CD4-positive, alpha-beta T cell treated with Interleukin-15 for 1 hour (primary cell): ENCODE measurements around the gene PACS2.
"Not testable (repeated sequence)": the region's sequence is repeated elsewhere in the genome, so short reads cannot be mapped to it uniquely, and the experiment has no call there.

Experiments
- DNase-seq: peaks from one replicate; pipeline ENCODE4 v3.0.0-alpha.2; 2020

Gene PACS2

DNA sequence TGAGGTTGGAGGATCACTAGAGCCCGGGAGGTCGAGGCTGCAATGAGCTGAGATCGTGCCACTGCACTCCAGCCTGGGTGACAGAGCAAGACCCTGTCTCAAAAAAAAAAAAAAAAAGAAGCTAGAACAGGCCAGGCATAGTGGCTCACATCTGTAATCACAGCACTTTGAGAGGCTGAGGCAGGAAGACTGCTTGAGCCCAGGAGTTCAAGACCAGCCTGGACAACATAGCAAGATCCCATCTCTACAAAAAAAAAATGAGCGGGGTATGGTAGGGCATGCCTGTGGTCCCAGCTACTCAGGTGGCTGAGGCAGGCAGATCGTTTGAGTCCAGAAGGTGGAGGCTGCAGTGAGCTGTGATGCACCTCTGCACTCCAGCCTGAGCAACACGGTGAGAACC is 25.6 kb upstream of the PACS2 start:
- DNase-seq, result not testable (repeated sequence)

DNA sequence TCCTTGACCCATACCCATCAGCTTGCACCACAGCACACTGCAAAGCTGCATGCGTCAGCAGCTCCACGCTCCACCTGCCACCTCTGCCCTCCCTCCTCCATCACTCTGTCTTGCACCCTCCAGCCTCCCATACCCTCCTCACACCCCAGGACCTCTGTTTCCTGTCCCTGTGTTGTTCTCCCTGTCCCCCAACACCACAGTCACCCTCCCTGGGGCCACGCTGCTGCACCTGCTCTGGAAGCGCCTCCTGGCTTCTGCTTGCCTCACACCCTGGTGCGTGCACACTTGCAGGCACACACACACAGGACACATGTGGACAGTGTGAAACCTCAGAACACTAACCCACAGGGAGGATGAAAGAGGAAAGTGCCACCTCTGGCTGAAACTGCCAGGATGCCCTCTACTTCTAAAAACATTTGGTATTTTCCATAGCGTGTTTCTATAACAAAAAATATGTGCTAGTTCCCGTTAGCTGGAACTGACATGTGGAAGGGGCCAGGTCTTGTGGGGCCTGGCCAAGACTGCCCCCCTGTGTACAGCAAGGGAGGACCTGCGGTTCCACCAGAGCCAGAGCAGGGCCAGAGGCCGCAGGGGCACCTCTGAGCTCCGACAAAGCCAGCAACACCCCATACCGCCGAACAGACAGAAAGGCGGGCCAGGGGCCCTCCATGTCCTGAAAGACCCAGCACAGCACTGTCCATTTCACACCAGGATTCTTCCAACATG is 23.8 kb upstream of the PACS2 start:
- DNase-seq, result peak; percentile 42

DNA sequence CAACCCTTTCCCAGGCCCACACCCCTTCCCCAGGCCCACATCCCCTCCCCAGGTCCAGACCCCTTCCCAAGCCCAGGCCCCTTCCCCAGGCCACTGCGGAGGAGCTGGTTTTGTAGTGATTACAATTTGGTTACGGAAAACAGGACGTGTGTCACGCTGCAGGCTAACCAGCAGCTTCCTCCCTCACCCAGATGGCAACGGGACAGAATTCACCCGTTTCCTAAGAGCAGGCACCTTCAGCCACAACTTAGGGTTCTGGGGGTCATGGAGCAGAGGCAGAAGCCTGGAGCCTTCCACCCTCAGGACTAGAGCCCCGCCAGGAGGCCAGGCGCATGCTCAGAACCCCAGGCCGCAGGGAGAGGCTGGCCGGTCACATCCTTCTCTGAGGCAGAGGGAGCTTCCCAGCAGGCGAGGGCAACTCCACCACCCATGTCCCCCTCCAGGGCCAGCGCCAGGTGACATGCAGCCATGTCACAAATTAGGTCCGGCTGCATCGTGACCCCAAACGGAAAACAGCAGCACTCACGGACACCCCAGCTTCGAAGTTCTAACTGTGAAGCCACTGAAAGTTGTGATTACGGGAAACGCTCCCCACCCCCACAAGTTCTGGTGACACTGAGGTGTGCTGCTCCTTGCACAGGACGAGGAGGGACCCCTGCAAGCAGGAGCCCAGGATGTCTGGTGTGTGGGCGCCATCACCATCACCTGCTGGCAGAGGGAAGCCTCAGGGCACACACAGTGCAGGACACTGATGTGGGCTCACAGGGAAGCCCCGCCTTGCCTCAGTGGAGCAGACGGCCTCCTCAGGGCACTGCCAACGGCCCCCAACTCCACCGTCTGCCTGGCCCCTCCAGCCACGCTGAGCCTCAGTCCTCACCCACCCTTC is 21.5 kb upstream of the PACS2 start:
- DNase-seq, result peak; percentile 51

DNA sequence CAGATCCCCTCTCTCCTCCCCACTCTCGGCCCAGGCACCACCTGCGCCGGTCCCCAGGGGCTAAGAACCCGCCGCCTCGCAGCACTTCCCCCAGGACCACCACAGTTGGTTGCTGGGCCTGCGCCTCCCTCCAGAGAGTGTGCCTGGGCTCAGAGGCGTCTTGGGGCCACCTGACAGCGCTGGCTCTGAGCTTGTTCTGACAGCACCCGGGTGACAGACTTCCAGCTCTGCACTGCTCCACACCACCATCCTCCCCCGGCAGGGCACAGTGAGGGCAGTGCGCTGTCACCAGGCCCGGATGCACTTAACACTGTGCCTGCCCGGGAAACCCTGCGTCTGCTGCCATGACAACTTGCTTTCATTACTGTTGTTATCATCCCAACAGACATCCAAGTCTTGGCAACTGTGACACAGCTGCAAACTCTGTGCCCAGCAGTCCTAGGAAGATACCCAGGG is 20.4 kb upstream of the PACS2 start:
- DNase-seq, result peak; percentile 84

DNA sequence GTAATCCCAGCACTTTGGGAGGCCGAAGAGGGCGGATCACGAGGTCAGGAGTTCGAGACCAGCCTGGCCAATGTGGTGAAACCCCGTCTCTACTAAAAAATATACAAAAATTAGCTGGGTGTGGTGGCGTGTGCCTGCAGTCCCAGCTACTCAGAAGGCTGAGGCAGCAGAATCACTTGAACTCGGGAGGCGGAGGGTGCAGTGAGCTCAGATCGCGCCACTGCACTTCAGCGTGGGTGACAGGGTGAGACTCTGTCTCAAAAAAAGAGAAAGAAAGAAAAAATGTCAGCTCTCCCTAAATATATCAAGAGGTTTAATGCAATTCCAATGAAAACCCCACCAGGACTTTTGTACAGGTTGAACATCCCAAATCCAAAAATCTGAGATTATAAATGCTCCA is 17.2 kb upstream of the PACS2 start:
- DNase-seq, result not testable (repeated sequence)

DNA sequence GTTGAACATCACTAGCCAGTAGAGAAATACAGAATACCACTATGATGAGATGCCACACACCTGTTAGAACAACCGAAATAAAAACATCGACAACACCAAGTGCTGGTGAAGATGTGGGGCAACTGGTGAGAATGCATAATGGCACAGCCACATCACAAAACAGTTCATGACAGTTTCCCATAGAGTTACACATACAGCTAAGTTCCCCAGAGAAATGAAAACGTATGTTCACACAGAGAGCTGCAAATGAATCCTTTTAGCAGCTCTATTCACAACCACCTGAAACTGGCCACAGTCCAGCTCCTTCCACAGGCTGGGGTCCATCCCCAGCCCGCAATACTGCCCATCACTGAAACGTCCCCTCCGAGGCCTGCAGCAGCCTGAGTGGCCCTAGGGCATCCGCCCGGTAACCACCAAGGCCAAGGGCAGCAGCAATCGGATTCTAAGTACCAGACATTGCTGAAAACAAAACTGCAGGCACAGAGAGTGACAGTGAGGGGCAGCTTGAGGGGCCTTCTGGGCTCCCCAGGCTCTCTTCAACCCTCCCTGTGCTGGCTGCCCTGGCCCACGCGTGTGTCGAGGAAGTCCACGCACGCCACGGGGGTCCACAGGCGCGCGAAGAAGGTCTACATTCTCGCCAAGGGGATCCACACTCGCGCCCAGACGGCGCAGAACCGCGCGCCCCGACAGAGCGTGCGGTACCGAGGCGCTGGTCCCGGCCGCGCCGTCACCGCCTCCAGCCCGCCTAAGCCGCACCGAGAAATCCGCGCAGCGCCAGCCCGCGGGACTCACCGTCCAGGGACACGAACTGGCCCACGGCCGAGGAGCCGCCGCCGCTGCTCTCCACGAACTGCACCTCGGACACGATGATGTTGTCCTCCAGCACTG is 14.7 kb upstream of the PACS2 start:
- DNase-seq, result no peak

DNA sequence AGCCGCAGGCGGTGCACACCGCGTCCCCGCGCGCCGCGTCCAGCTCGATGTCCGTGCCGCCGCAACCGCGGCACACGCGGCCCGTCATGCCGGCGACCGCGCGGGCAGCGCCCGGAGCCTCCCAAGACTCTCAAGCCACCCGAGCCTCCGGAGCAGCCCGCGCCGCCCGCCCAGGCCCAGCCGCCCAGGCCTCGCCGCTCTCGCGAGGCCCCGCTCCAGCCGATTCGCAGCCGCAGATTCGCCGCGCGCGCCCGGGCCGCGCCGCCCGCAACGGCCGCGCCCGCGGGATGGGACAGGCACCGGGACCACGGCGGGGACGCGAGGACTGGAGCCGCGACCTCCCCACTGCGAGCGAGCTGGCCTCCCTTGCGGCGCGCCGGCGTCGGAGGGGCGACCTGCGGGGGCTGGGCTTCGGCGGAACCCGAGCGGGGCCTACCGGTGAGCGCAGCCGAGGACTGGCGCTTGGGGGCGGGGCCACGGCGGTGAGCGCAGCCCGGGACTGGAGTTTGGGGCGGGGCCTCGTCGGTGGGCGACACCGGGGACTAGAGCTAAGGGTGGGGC is 13.9 kb upstream of the PACS2 start, which contains the start of gene BRF1:
BRF1 (minus strand) TSS at position 460 of the 561 bp plus-strand sequence; CDS start at position 88, 372 bp downstream.
- peak; percentile 97 for DNase-seq

DNA sequence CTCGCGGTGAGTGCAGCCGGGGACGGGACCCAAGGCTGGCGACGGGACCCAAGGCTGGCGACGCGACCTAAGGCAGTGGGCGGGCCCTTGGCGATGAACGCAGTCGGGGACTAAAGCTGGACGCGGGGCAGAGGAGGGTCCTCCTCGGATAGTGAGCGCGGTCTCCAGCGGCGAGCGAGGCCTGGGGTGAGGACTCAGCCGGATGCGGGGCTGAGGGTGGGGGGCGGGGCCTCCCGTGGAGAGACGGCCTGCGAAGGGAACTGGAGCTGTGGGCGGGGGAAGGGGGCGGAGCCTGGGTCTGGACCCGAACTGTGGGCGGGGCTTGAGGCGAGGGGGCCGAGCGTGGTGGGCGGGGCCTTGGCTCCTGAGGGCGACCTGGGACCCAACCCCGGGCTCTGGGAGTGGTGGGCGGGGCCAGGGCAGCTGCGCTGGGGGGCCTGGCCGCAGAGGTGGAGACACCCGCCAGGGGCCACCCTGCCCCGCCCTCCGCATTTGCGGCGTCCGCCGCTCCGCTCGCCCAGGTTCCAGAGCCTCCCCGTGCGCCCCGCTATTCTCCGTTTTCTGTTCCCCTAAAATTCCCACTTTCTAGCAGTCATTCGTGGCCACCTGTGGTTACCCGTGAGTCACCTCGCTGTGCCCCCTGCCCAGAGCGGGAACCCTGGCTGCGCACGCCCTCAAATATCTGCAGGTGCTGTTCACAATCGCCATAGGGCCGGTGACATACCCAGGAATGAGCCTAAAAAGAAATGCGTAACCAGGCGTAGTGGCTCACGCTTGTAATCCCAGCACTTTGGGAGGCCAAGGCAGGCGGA is 13.2 kb upstream of the PACS2 start:
- DNase-seq, result peak; percentile 97

DNA sequence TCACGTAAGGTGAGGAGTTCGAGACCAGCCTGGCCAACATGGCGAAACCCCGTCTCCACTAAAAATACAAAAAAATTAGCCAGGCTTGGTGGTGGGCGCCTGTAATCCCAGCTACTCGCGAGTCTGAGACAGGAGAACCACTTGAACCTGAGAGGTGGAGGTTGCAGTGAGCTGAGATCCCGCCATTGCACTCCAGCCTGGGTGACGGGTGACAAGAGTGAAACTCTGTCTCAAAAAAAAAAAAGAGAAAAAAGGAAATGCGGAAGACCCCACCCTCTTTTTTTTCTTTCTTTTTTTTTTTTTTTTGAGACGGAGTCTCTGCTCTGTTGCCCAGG is 12.7 kb upstream of the PACS2 start:
- not testable (repeated sequence) for DNase-seq

DNA sequence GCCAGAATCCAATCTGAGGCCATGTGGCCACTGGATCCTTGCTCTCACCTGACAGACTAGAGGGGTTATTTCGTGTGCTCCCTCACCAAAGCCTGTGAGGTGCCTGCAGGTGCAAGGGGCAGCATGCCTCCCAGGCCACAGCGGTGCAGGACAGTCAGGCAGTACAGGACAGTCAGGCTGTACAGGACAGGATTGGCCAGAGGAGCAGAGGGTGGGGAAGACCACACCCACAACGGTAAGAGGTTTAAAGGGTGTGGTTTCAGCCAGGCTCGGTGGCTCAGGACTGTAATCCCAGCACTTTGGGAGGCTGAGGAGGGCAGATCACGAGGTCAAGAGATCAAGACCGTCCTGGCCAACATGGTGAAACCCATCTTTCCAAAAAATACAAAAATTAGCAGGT is 10.6 kb upstream of the PACS2 start:
- DNase-seq, result no peak

DNA sequence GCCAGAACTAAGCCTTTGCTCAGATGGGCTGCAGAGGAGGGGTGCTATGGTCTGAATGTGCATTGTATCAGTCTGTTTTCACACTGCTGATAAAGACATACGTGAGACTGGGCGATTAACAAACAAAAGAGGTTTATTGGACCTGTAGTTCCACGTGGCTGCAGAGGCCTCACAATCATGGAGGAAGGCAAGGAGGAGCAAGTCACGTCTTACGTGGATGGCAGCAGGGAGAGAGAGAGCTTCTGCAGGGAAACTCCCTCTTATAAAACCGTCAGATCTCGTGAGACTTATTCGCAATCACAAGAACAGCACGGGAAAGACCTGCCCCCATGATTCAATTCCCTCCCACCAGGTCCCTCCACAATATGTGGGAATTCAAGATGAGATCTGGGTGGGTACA is 10.0 kb upstream of the PACS2 start:
- no peak for DNase-seq

DNA sequence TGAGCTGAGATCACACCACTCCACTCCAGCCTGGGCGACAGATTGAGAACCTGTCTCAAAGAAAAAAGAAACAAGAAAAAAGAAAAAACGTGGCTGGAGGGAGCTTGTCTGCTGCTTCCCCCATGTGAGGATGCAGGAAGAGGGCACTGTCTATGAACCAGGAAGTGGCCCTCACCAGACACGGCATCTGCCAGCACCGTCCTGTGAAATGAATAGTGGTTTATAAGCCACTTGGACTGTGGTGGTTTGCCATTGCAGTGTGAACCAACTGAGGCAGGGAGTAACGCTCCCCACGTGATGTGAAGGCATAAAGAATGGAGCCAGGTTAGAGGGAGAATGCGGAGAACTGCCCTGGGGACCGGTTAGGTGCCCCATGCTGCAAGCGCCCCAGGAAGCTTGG is 9.2 kb upstream of the PACS2 start:
- no peak for DNase-seq

DNA sequence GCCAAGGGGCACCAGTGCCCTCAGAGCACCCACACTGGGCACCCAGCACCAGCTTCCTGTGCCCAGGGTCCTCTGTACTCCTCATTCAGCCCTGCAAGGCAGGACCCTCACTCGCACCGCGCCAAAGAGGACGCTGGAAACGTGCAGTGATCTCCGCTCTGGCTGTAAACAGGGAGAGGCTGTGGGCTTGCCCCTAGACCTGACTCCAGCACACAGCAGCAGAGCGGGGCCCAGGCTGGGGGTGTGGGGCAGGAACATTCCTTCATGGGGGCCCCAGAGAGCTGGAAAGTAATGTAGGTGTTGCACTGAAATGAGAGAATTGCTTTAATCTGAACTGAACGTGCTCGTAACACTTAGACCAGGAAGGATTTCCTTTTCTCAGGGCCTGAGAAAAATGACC is 8.8 kb upstream of the PACS2 start:
- DNase-seq, result no peak

DNA sequence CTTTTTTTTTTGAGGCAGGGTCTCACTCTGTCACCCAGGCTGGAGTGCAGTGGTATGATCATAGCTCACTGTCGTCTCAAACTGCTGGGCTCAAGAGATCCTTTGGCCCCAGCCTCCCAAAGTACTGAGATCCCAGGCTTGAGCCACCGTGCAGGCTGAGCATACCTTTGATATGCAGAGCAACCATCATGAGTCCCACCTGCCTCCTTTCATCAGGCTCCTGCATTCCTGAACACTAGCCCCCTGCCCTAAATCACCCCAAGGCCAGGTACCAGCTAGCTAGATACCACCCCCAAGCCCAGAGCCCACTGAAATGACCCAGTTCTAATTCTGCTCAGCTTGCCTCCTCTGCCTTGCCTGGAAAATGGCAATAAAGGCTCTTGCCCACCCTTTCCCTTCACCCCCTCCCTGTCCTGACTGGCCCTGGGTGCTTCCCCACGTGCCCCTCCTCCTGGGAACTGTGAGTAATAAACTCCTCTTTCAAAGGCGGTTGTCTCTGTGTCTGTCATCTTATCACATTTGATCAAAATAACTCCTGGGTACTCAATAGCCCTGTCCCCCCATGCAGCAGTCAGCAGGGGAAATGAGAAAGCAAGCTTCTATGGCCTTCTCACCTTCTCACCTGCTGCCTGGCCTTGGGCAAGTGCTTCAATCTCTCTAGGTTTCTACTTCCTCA is 7.4 kb upstream of the PACS2 start:
- DNase-seq, result no peak

DNA sequence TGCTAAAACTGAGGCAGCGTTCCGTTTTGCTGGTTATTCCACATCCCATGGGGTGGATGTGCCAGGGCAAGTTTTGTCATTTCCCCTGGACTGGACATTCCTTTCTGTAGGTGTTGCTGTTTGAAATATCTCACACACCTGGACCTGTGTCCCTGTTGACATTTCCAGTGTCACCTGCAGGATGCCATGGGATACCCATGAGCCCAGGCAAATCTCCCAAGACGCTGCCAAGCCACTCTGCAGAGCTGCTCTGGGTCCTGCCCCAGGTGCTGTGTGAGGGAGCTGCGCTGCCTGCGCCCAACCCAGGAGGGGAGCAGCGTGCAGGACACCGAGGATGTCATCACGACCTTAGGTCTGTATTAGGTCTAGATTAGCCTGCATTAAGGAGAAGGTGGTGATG is 5.2 kb upstream of the PACS2 start:
- DNase-seq, result no peak

DNA sequence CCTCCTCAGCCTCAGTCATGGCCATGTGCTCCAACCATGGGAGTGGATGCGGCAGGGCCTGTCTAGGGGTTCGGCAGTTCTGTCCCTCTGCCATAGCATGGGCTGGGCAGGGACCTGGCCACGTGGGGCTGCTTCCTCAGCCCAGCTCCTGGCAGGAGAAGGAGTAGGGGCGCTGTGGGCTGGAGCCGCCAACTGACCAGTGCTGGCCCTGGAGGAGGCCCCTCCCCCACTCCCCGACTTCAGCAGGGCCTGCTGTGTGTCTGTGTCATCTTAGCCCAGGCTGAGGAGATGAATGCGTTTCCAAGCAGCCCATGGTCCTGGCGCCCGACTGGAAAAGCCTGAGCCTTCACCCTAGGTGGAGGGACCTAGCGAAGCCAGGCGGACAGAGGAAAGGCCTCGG is 2.7 kb upstream of the PACS2 start:
- no peak for DNase-seq

DNA sequence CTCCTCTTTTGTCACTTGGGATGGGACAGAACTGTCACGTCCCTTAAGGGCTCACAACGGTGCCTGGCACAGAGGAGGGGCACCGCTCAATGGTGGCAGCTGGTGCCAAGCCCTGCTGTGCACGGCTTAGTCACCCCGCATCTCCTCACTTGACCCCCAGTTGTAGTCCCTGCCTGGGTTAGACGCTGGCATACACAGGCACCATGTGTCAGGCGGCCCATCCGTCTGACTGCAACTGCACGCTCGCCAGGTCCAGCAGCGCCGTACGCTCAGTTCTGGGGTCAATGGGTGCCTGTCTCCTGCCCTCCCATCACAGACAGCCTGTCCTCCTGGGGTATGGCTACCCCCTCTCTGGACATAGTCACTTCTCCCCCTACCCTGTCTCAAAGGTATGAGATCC is 1.6 kb upstream of the PACS2 start:
- DNase-seq, result no peak

DNA sequence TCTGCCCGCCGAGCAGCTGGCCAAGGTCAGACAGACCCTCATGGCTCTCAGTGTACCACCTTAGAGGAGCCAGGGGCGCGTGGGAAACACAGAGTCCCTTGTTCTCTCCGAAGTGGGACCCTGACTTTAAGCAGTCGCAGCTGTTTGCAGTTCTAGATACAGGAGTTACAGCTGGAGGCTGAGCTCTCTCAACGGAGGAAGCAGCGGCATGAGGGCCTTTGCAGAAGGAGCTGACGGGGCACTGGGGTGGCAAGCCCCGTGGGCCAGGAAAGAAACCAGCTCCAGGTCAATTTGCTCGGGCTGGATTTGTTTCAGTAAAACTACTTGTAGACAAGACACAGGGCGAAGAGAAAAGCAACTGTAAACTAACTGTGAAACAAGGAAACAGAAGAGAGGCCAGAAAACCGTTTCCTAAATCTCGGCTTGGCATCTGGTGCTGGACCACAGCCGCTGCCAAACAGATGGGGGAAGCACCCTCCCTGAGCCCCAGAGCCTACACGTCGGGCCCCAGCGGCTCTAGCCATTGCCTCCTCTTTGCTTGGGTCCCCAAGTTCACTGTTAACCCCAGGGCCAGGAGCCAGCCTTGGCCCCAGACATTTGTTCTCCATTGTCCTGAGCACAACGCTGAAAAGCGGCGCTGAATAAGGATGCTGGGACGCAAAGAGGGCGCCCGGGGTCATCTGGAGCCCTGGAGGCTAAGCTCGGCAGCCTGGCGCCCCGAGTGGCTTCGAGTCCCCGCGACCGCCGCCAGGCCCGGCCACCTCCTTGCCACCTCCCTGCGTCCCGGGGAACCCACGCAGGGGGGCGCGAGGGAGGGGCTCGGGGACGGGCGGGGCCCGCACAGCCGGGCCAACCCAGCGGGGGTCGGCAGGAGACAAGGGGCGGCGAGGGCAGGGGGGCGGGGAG is 914 bp upstream of the PACS2 start:
- peak; percentile 42 for DNase-seq

DNA sequence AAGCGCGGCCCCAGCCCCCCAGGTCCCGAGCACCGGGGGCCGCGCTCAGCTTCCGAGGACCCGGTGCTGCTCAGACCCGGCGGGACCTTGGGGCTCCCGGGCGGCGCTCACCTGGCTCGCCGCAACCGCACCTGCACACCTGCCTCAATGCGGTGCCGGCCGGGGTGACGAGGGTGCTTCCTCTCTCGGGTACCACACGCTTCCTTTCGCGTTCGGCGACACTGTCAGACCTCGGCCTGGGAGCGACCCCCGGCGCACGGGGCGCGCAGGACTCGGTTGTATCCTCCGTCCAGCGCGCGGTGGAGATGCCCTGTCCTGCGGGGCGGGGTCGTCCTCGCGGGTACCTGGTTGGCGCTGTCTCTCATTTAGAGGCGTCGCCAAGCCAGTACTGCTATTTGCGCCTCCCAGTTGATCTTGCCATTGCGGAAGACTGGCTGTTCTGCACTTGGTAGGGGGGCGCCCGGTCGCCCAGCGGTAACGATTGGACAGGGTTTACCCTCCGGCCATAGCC is 718 bp downstream of the PACS2 start:
- DNase-seq, result peak; percentile 50
